ENCODE data around the gene PTRHD1. TPM values are rescaled to one million over a fixed set of nuclear protein-coding genes. Genes with fewer than 3 reads are reported as not detected.

The PTRHD1 gene
- total RNA-seq, 1 experiment from 2014 or later = 39.2 TPM

GRCh38 chr2:24763843-24764242 is 29.3 kb downstream of the PTRHD1 start (continued):
- no peak for TF ChIP-seq ZNF317 (CRISPR knock-in tag; IDR thresholded peaks at IDR 0.05; ENCODE audit: borderline replicate concordance, low read depth)

- Mint-ChIP-seq H3K4me1 (no peaks in the 10 kb centered on the region), H3K27me3 (ENCODE audit: low read depth) (no peaks in the 10 kb centered on the region), H3K9me3 (no peaks in the 10 kb centered on the region), H3K4me3 (no peak overlapping the region), H3K36me3 (peaks cover 17% of the 10 kb centered on the region), H3K27ac (no peak overlapping the region; the same call in 1 of the 2 replicates)
- TF ChIP-seq JAZF1 (CRISPR knock-in tag; IDR thresholded peaks at IDR 0.05) (no peak), ZMAT4 (CRISPR knock-in tag; IDR thresholded peaks at IDR 0.05) (no peak), RELA (CRISPR knock-in tag; IDR thresholded peaks at IDR 0.05; ENCODE audit: borderline replicate concordance) (no peak), ZNF671 (CRISPR knock-in tag; IDR thresholded peaks at IDR 0.05) (no peak), AFF4 (CRISPR knock-in tag; IDR thresholded peaks at IDR 0.05; ENCODE audit: borderline replicate concordance) (no peak), FOXK1 (CRISPR knock-in tag; IDR thresholded peaks at IDR 0.05) (no peak)
- CTCF ChIA-PET = no interaction called here
- ATAC-seq = no peak
- DNase-seq (ENCODE audit: low spot score) = no peak
- POLR2A ChIA-PET = interaction anchor here (0.5 kb wide), 1 partner anchor 137 kb away, joined by 3 read pairs; no protein-coding TSS in a partner anchor
Observed at GRCh38 chr2:24762518-24762917, 30.7 kb downstream of the PTRHD1 start.

GRCh38 chr2:24761866-24762265 is 31.3 kb downstream of the PTRHD1 start:
- no peaks in the 10 kb centered on the region for H3K4me1 Mint-ChIP-seq
- no peaks in the 10 kb centered on the region for H3K27me3 Mint-ChIP-seq (ENCODE audit: low read depth)
- H3K4me3 Mint-ChIP-seq = no peak overlapping the region
- H3K9me3 Mint-ChIP-seq = no peaks in the 10 kb centered on the region
- ATAC-seq (no peak), DNase-seq (ENCODE audit: low spot score) (no peak)
- ChIA-PET CTCF (no interaction called here), POLR2A (no interaction called here)
- H3K36me3 Mint-ChIP-seq = peaks cover 17% of the 10 kb centered on the region
- no peak overlapping the region for H3K27ac Mint-ChIP-seq
- no peak for TF ChIP-seq NFATC4 (CRISPR knock-in tag; IDR thresholded peaks at IDR 0.05)
- TF ChIP-seq CDX4 (CRISPR knock-in tag; IDR thresholded peaks at IDR 0.05; ENCODE audit: borderline replicate concordance) = no peak
- no peak for TF ChIP-seq MAX (CRISPR knock-in tag; IDR thresholded peaks at IDR 0.05)
- TF ChIP-seq ZNF416 (CRISPR knock-in tag; IDR thresholded peaks at IDR 0.05) = no peak
- TF ChIP-seq JUN (CRISPR knock-in tag; IDR thresholded peaks at IDR 0.05) = no peak
- no peak for TF ChIP-seq ZBTB43 (CRISPR knock-in tag; IDR thresholded peaks at IDR 0.05)
- no peak for TF ChIP-seq ZSCAN18 (CRISPR knock-in tag; IDR thresholded peaks at IDR 0.05)
- no peak for TF ChIP-seq NR2C2 (CRISPR knock-in tag; IDR thresholded peaks at IDR 0.05)
- no peak for TF ChIP-seq SMAD3 (CRISPR knock-in tag; IDR thresholded peaks at IDR 0.05; ENCODE audit: borderline replicate concordance)
- TF ChIP-seq E2F1 (CRISPR knock-in tag; IDR thresholded peaks at IDR 0.05) = no peak
- no peak for TF ChIP-seq ZBTB21 (CRISPR knock-in tag; IDR thresholded peaks at IDR 0.05; ENCODE audit: borderline replicate concordance)
- TF ChIP-seq E2F4 (CRISPR knock-in tag; IDR thresholded peaks at IDR 0.05; ENCODE audit: borderline replicate concordance, low read depth) = no peak
- TF ChIP-seq SP1 (CRISPR knock-in tag; conservative IDR thresholded peaks at IDR 0.05) = no peak
- TF ChIP-seq NR1H2 (CRISPR knock-in tag; IDR thresholded peaks at IDR 0.05) = no peak
- TF ChIP-seq RELA (CRISPR knock-in tag; IDR thresholded peaks at IDR 0.05; ENCODE audit: borderline replicate concordance) = no peak
- TF ChIP-seq HMGXB4 (CRISPR knock-in tag; IDR thresholded peaks at IDR 0.05) = no peak
